Esophagus squamous epithelium (tissue), 5 donors: Measurements from ENCODE around the gene GTPBP10. TPM values are rescaled to one million over a fixed set of nuclear protein-coding genes. Genes with fewer than 3 reads are reported as not detected.

Source experiments
- DNase-seq: peaks from one replicate; lab custom pipeline; 2025; lab: John Stamatoyannopoulos, UW
- H3K27ac ChIP-seq, 4 donors: fragments of 200-600 bp; sonication (generic); one replicate each; pipeline ENCODE4 v1.5.1; 2016 to 2019; ENCODE audit warnings: mild to moderate bottlenecking in 1 of 4
- H3K27me3 ChIP-seq, 4 donors: fragments of 200-600 bp; sonication (generic); 1 replicate in 3 of 4; 2 replicates in 1 of 4; pipeline versions ENCODE4 v1.5.1 to v1.6.0; 2017 to 2021; ENCODE audit warnings: antibody characterized with exemption in 1 of 4
- H3K36me3 ChIP-seq, 3 donors: fragments of 200-600 bp; sonication (generic); one replicate each; pipeline ENCODE4 v1.5.1; 2016 to 2019
- H3K4me1 ChIP-seq, 3 donors: fragments of 200-600 bp; sonication (generic); one replicate each; pipeline ENCODE4 v1.5.1; 2017 to 2019
- H3K4me3 ChIP-seq, 4 donors: fragments of 200-600 bp; sonication (generic); 1 replicate in 3 of 4; 2 replicates in 1 of 4; pipeline ENCODE4 v1.5.1; 2016 to 2019; ENCODE audit warnings: mild to moderate bottlenecking in 2 of 4, moderate library complexity in 1 of 4
- H3K9me3 ChIP-seq, 3 donors: fragments of 200-600 bp; sonication (generic); one replicate each; pipeline ENCODE4 v1.5.1; 2016 to 2019
- CTCF ChIP-seq, 6 experiments: fragments of 450-650 bp in 4 of 6; fragments of 200-600 bp in 2 of 6; sonication (generic) in 2 of 6; IDR thresholded peaks; one replicate each; pipeline ENCODE4 v1.5.1; 2016 to 2019; ENCODE audit warnings: antibody characterized with exemption in 6 of 6, mild to moderate bottlenecking in 4 of 6, moderate library complexity in 4 of 6
- POLR2A ChIP-seq, 4 donors: fragments of 450-650 bp; IDR thresholded peaks; one replicate each; pipeline ENCODE4 v1.6.1; 2017; ENCODE audit warnings: antibody characterized with exemption in 4 of 4, mild to moderate bottlenecking in 4 of 4, moderate library complexity in 3 of 4
- WGBS, 2 donors: methylation state at CpG; one replicate each; pipeline ENCODE4 v1.1.5; 2018; 5-methylcytosine and 5-hydroxymethylcytosine counted together
- intact Hi-C: fragments of 100-400 bp; cut with DNase I; formaldehyde crosslinking; loops from one replicate; pipeline ENCODE4 v1.15.0; 2022
- total RNA-seq, 4 donors: library from RNA; depleted of rRNA; stranded (reverse); fragments of >200 nt; gene quantifications; one replicate each; pipeline ENCODE4 v1.1.0, GENCODE V29; 2016
- donor health status: DM: yes; HTN: yes; CAD: no.

Gene GTPBP10
- total RNA-seq, 4 donors from 2014 or later = 12.2 to 21.1 (median 13.0) TPM

GRCh38 chr7:90403174-90404113, 56.9 kb downstream of the GTPBP10 start, which contains the start of gene CLDN12:
TSS of gene CLDN12 (plus strand) at chr7:90403461. CDS start at chr7:90412677, 9,216 bp downstream.
- 0% methylated on average over 20 to 25 of the region's 35 CpGs for WGBS, 2 donors
- intact Hi-C loops = no loop called here
- H3K4me3 ChIP-seq = peak within 1 kb of the TSS; percentile 53 to 79 (median 66)
- DNase-seq = peak; percentile 7
- peak within 1 kb of the TSS; percentile 84 to 95 (median 90) for H3K27ac ChIP-seq
- H3K9me3 ChIP-seq = peaks cover 0 to 3% (median 2%) of the 10 kb centered on the region in 3 donors
- peaks cover 0 to 35% (median 0%) of the 10 kb centered on the region in 3 donors for H3K36me3 ChIP-seq
- peaks cover 0 to 22% (median 0%) of the 10 kb centered on the region in 3 donors for H3K4me1 ChIP-seq
- no peaks in the 10 kb centered on the region for H3K27me3 ChIP-seq
- peak in 2 of 4 donors; percentile 30 to 64 for TF ChIP-seq POLR2A (IDR thresholded peaks at IDR 0.05)
- peak in 2 of 6 experiments; percentile 4 to 17 for TF ChIP-seq CTCF (IDR thresholded peaks at IDR 0.05)

- Histone ChIP-seq H3K4me1 (peaks cover 0 to 22% (median 0%) of the 10 kb centered on the region in 3 donors), H3K4me3 (no peak overlapping the region), H3K27ac (peak overlapping the region in 1 of 4 donors; percentile 95), H3K36me3 (peaks cover 0 to 48% (median 0%) of the 10 kb centered on the region in 3 donors), H3K27me3 (no peaks in the 10 kb centered on the region), H3K9me3 (no peaks in the 10 kb centered on the region)
- TF ChIP-seq CTCF (IDR thresholded peaks at IDR 0.05) (no peak), POLR2A (IDR thresholded peaks at IDR 0.05) (no peak)
- WGBS, 2 donors = 80 to 84% methylated on average over 4 of the region's 4 CpGs
- no peak for DNase-seq
- intact Hi-C loops = no loop called here
Observed at GRCh38 chr7:90404777-90405176, 58.3 kb downstream of the GTPBP10 start.

- H3K4me1 ChIP-seq = peaks cover 0 to 39% (median 4%) of the 10 kb centered on the region in 3 donors
- intact Hi-C loops = no loop called here
Observed at GRCh38 chr7:90407484-90407821, 60.9 kb downstream of the GTPBP10 start.

DNA sequence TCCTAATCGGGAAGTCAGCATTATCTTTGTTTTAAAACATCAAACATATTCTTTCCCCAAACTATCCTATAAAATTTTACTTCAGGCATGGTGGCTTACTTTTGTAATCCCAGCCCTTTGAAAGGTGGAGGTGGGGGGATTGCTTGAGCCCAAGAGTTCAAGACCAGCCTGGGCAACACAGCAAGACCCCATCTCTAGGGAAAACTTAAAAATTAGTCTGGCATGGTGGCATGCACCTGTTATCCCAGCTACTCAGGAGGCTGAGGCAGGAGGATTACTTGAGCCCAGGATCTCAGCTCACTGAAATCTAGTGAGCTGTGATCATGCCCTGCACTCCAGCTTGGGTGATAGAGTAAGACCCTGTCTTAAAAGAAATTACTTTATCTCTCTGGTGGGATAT, 61.6 kb downstream of the GTPBP10 start:
- no peak overlapping the region for H3K27ac ChIP-seq
- H3K4me3 ChIP-seq = no peak overlapping the region
- WGBS, 2 donors = 91 to 100% methylated on average over 1 of the region's 1 CpG
- H3K9me3 ChIP-seq = no peaks in the 10 kb centered on the region
- intact Hi-C loops = no loop called here
- H3K36me3 ChIP-seq = peaks cover 0 to 66% (median 2%) of the 10 kb centered on the region in 3 donors
- DNase-seq = no peak
- peaks cover 0 to 36% (median 4%) of the 10 kb centered on the region in 3 donors for H3K4me1 ChIP-seq
- TF ChIP-seq CTCF (IDR thresholded peaks at IDR 0.05) (no peak), POLR2A (IDR thresholded peaks at IDR 0.05) (no peak)
- no peaks in the 10 kb centered on the region for H3K27me3 ChIP-seq

More at GRCh38 chr7:90407484-90407821, 60.9 kb downstream of the GTPBP10 start:
- WGBS, 2 donors = 62 to 80% methylated on average over 1 of the region's 1 CpG
- H3K4me3 ChIP-seq = no peak overlapping the region
- no peak for TF ChIP-seq POLR2A (IDR thresholded peaks at IDR 0.05)
- no peak for TF ChIP-seq CTCF (IDR thresholded peaks at IDR 0.05)
- H3K27ac ChIP-seq = no peak overlapping the region
- peaks cover 0 to 59% (median 0%) of the 10 kb centered on the region in 3 donors for H3K36me3 ChIP-seq
- H3K9me3 ChIP-seq = no peaks in the 10 kb centered on the region
- DNase-seq = no peak
- no peaks in the 10 kb centered on the region for H3K27me3 ChIP-seq

DNA sequence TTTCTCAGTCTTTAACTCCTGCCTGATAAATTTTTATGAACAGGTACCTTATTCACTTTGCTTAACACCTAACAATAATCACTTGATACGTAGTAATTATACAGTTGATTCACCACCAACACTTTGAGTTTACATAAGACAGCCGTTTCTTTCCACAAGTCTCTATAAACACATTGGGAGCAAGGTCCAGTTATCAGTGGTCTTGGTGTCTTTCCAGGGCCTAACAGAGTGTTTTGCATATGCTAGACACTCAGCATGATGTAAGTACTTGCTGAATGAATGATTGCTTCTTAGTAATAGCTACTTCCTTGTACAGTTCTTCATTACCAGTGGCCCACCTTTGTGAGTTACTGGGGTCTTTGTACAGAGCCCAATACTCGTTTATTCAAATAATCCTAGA, 63.2 kb downstream of the GTPBP10 start:
- Histone ChIP-seq H3K36me3 (peaks cover 0 to 80% (median 4%) of the 10 kb centered on the region in 3 donors), H3K4me1 (peaks cover 0 to 25% (median 4%) of the 10 kb centered on the region in 3 donors), H3K27me3 (no peaks in the 10 kb centered on the region), H3K27ac (no peak overlapping the region), H3K4me3 (no peak overlapping the region), H3K9me3 (no peaks in the 10 kb centered on the region)
- intact Hi-C loops = no loop called here
- DNase-seq = no peak
- 60 to 73% methylated on average over 3 of the region's 3 CpGs for WGBS, 2 donors
- TF ChIP-seq CTCF (IDR thresholded peaks at IDR 0.05) = no peak
- TF ChIP-seq POLR2A (IDR thresholded peaks at IDR 0.05) = no peak
